Endodermal cell (in vitro differentiated cells): Measurements from ENCODE around the gene INO80C. TPM values are rescaled to one million over a fixed set of nuclear protein-coding genes. Genes with fewer than 3 reads are reported as not detected.

Experiments
- DNase-seq: peaks from one replicate; pipeline ENCODE4 v3.0.0-alpha.2; 2017
- H3K27ac ChIP-seq: 2 replicates; pipeline ENCODE4 v1.5.1; 2013; ENCODE audit warnings: mild to moderate bottlenecking, low read depth, low read length, moderate library complexity
- H3K27me3 ChIP-seq: 2 replicates; pipeline ENCODE4 v1.6.1; 2013; ENCODE audit warnings: mild to moderate bottlenecking, low read length, moderate library complexity; ENCODE audit not compliant: insufficient read depth, control insufficient read depth, poor library complexity, severe bottlenecking
- H3K36me3 ChIP-seq: 2 replicates; pipeline ENCODE4 v1.7.0; 2013; ENCODE audit warnings: mild to moderate bottlenecking, low read length, moderate library complexity; ENCODE audit not compliant: control insufficient read depth, insufficient read depth
- H3K4me1 ChIP-seq: one replicate; pipeline ENCODE4 v1.7.0; 2013; ENCODE audit warnings: low read length; ENCODE audit not compliant: control insufficient read depth, insufficient read depth
- H3K4me3 ChIP-seq: 2 replicates; pipeline ENCODE4 v1.5.1; 2013; ENCODE audit warnings: mild to moderate bottlenecking, low read length, moderate library complexity
- H3K9ac ChIP-seq: 2 replicates; pipeline ENCODE4 v1.6.1; 2013; ENCODE audit warnings: mild to moderate bottlenecking, low read length, moderate library complexity; ENCODE audit not compliant: poor library complexity, severe bottlenecking; ENCODE audit errors: extremely low read depth
- H3K9me3 ChIP-seq: 2 replicates; pipeline ENCODE4 v1.6.1; 2013; ENCODE audit warnings: mild to moderate bottlenecking, low read length, moderate library complexity; ENCODE audit not compliant: control insufficient read depth
- H3K27ac Mint-ChIP-seq: 2 replicates; pipeline ENCODE4 v1.8.0; 2020; ENCODE audit warnings: mixed read lengths
- H3K27me3 Mint-ChIP-seq: 2 replicates; pipeline ENCODE4 v1.8.0; 2021; ENCODE audit warnings: mild to moderate bottlenecking, mixed read lengths; ENCODE audit not compliant: insufficient read depth
- H3K36me3 Mint-ChIP-seq: 2 replicates; pipeline ENCODE4 v1.8.0; 2020; ENCODE audit warnings: low read depth, mixed read lengths
- H3K4me1 Mint-ChIP-seq: 2 replicates; pipeline ENCODE4 v1.8.0; 2020; ENCODE audit warnings: mixed read lengths
- H3K4me3 Mint-ChIP-seq: 2 replicates; pipeline ENCODE4 v1.8.0; 2020; ENCODE audit warnings: mild to moderate bottlenecking, moderate library complexity, mixed read lengths
- H3K9me3 Mint-ChIP-seq: 2 replicates; pipeline ENCODE4 v1.8.0; 2020; ENCODE audit warnings: mild to moderate bottlenecking, mixed read lengths
- CTCF ChIP-seq: fragments of 200-600 bp; sonication (generic); conservative IDR thresholded peaks from 2 replicates; pipeline ENCODE4 v1.5.0; 2021; ENCODE audit warnings: antibody characterized with exemption, mild to moderate bottlenecking
- WGBS, 2 experiments: methylation state at CpG; one replicate each; pipeline versions ENCODE4 v1.1.5 to v1.1.7; 2013; ENCODE audit warnings: missing lambda C conversion rate in 2 of 2, mixed read lengths in 1 of 2; ENCODE audit not compliant: insufficient coverage in 1 of 2, insufficient read length in 1 of 2; 5-methylcytosine and 5-hydroxymethylcytosine counted together
- total RNA-seq, 2 donors: library from RNA; stranded (reverse); fragmentation: NEBNext Ultra II Directional in 1 of 2; extraction: Animal tissue kit (Norgen Biotek cat#: 25700) in 1 of 2; gene quantifications; 2 replicates in 1 of 2; 3 replicates in 1 of 2; pipeline ENCODE4 v1.2.1, GENCODE V29; 2021

Gene INO80C
- total RNA-seq, 2 donors from 2014 or later = 31.1 to 31.9 TPM

GRCh38 chr18:35435401-35435800 lies 62.4 kb downstream of the INO80C start:
- peaks cover 25% of the 10 kb centered on the region for H3K4me1 Mint-ChIP-seq
- Histone ChIP-seq H3K9ac (no peak overlapping the region), H3K36me3 (no peaks in the 10 kb centered on the region), H3K27ac (no peak overlapping the region), H3K4me3 (no peak overlapping the region), H3K27me3 (no peaks in the 10 kb centered on the region), H3K4me1 (peaks cover 9% of the 10 kb centered on the region), H3K9me3 (peaks cover 6% of the 10 kb centered on the region)
- no peak for DNase-seq
- no peaks in the 10 kb centered on the region for H3K9me3 Mint-ChIP-seq
- no peak overlapping the region for H3K27ac Mint-ChIP-seq
- H3K36me3 Mint-ChIP-seq = no peaks in the 10 kb centered on the region
- 97 to 100% methylated on average over 2 to 3 of the region's 3 CpGs for WGBS, 2 experiments
- TF ChIP-seq CTCF = no peak
- H3K4me3 Mint-ChIP-seq = no peak overlapping the region
- H3K27me3 Mint-ChIP-seq = no peaks in the 10 kb centered on the region

DNA sequence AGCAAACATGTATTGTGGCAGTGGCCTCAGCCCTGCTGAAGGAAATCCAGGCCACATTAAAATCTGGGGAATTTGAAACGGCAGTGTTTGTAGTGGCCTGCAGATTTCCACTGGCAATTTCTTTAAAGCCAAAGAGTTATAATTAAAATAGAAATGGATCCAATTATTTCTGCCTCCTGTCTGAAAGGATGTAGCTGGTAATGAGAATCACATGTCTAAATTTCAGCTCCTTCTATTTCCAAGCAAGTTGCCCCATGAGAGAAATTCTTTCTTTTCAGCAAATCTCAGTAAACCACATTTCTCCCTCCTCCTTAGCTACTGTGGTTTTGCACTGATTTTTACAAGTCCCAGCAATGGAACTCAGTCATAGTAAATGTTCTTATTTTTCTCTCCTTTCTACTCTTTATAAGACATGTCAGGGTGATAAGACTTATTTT lies 65.2 kb downstream of the INO80C start:
- WGBS, 2 experiments = 82% methylated on average over 1 of the region's 1 CpG; no CpG with 5 or more reads in 1 of the 2 experiments
- H3K4me1 ChIP-seq = no peaks in the 10 kb centered on the region
- Mint-ChIP-seq H3K4me1 (peaks cover 5% of the 10 kb centered on the region), H3K9me3 (no peaks in the 10 kb centered on the region), H3K4me3 (no peak overlapping the region), H3K36me3 (no peaks in the 10 kb centered on the region), H3K27me3 (no peaks in the 10 kb centered on the region), H3K27ac (no peak overlapping the region)
- no peak overlapping the region for H3K4me3 ChIP-seq
- H3K9me3 ChIP-seq = peaks cover 6% of the 10 kb centered on the region
- TF ChIP-seq CTCF = no peak
- H3K27ac ChIP-seq = no peak overlapping the region
- H3K36me3 ChIP-seq = no peaks in the 10 kb centered on the region
- no peak overlapping the region for H3K9ac ChIP-seq
- no peak for DNase-seq
- no peaks in the 10 kb centered on the region for H3K27me3 ChIP-seq

DNA sequence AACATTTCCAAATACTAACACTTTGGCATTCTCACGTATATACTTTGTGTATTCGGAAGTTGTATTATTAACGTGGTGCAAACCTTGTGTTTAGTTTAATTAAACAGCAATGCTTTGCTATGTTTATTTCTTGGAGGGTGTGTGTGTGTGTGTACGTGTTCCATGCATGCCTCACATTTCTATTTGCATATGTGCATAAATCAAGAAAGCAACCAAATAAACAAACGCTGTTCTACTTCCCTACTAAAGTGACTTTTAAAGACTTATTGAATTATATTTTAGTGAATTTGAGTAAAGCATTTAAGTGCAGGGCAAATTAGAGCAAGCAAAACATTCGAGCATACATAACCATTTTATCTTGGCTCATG lies 66.4 kb downstream of the INO80C start:
- no peak for TF ChIP-seq CTCF
- Histone ChIP-seq H3K9me3 (peaks cover 6% of the 10 kb centered on the region), H3K4me3 (no peak overlapping the region), H3K36me3 (no peaks in the 10 kb centered on the region), H3K27me3 (no peaks in the 10 kb centered on the region), H3K9ac (no peak overlapping the region), H3K27ac (no peak overlapping the region), H3K4me1 (no peaks in the 10 kb centered on the region)
- no peaks in the 10 kb centered on the region for H3K9me3 Mint-ChIP-seq
- H3K36me3 Mint-ChIP-seq = no peaks in the 10 kb centered on the region
- no peak for DNase-seq
- 91% methylated on average over 5 of the region's 6 CpGs; no CpG with 5 or more reads in 1 of the 2 experiments for whole genome bisulfite sequencing, 2 experiments
- H3K27me3 Mint-ChIP-seq = no peaks in the 10 kb centered on the region
- H3K4me1 Mint-ChIP-seq = peaks cover 5% of the 10 kb centered on the region
- no peak overlapping the region for H3K4me3 Mint-ChIP-seq
- no peak overlapping the region for H3K27ac Mint-ChIP-seq
